GM18907 (cell line): ENCODE data around the gene TBC1D5.

Experiments
- ATAC-seq: cut with Tn5 transposase; IDR thresholded peaks from one replicate; pipeline ENCODE4 v1.9.1; 2021; ENCODE audit warnings: mild to moderate bottlenecking, moderate library complexity; ENCODE audit not compliant: unreplicated experiment

TBC1D5 gene

GRCh38 chr3:17605032-17605431 is 137.4 kb downstream of the TBC1D5 start:
- no peak for ATAC-seq

GRCh38 chr3:17602126-17602525 is 140.3 kb downstream of the TBC1D5 start:
- ATAC-seq = no peak

GRCh38 chr3:17592956-17593355 is 149.5 kb downstream of the TBC1D5 start:
- no peak for ATAC-seq

- no peak for ATAC-seq
Measured at GRCh38 chr3:17590465-17590864, 152.0 kb downstream of the TBC1D5 start.

GRCh38 chr3:17589888-17590287 is 152.5 kb downstream of the TBC1D5 start:
- no peak for ATAC-seq

- ATAC-seq = no peak
Measured at GRCh38 chr3:17588422-17588821, 154.0 kb downstream of the TBC1D5 start.

- no peak for ATAC-seq
Measured at GRCh38 chr3:17585394-17586325, 156.8 kb downstream of the TBC1D5 start.

GRCh38 chr3:17584066-17584465 is 158.4 kb downstream of the TBC1D5 start:
- ATAC-seq = no peak

GRCh38 chr3:17583530-17583929 is 158.9 kb downstream of the TBC1D5 start:
- ATAC-seq = no peak

- no peak for ATAC-seq
Measured at GRCh38 chr3:17581421-17582080, 160.9 kb downstream of the TBC1D5 start.

GRCh38 chr3:17580901-17581300 is 161.5 kb downstream of the TBC1D5 start:
- ATAC-seq = no peak

GRCh38 chr3:17579289-17580031 is 163.0 kb downstream of the TBC1D5 start:
- peak; percentile 99 for ATAC-seq

GRCh38 chr3:17577796-17578520 is 164.5 kb downstream of the TBC1D5 start:
- no peak for ATAC-seq

GRCh38 chr3:17573396-17573795 is 169.0 kb downstream of the TBC1D5 start:
- ATAC-seq = peak; percentile 93

- no peak for ATAC-seq
Measured at GRCh38 chr3:17571686-17572085, 170.7 kb downstream of the TBC1D5 start.

- ATAC-seq = no peak
Measured at GRCh38 chr3:17562845-17563244, 179.6 kb downstream of the TBC1D5 start.

- no peak for ATAC-seq
Measured at GRCh38 chr3:17558565-17558964, 183.9 kb downstream of the TBC1D5 start.

GRCh38 chr3:17557749-17558463 is 184.5 kb downstream of the TBC1D5 start:
- no peak for ATAC-seq

- no peak for ATAC-seq
Measured at GRCh38 chr3:17555525-17555924, 186.9 kb downstream of the TBC1D5 start.

GRCh38 chr3:17554078-17554477 is 188.4 kb downstream of the TBC1D5 start:
- no peak for ATAC-seq
